ENCODE data around the gene FOXN3. TPM values are rescaled to one million over a fixed set of nuclear protein-coding genes. Genes with fewer than 3 reads are reported as not detected.

The FOXN3 gene
- total and polyA plus RNA-seq, 10 of the 15 experiments (the other 5 are each of a cell fraction or from before 2014, with no cell fraction given): 4.5 to 68.9 (median 29.7) TPM

DNA sequence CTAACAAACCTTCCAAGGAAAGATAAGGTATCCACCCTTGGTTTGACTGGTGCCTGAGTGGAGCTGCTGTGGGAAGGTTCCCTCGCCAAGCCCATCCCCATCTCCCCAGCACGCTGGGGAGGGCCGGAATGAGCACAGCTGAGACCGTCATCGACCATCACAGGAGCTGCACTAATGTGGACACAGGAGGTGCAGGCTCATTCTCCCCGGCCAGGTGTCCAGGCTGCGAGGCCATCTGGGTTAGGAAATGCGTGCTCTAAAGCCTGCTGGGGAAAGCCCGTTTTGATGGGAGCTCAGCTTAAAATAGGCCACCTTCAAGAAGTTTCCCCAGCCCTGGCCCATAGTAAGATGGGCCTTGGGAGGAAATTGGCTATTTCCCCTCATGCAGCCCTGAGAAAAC is 35.2 kb upstream of the FOXN3 start:
- no peak overlapping the region for H3K4me3 ChIP-seq
- H3K9me3 ChIP-seq (replicated peaks; ENCODE audit: control insufficient read depth, insufficient read depth, low read length): no peaks in the 10 kb centered on the region
- H3K36me3 ChIP-seq (ENCODE audit: control insufficient read depth in 2 of 2, insufficient read depth in 2 of 2, low read length in 1 of 2): no peaks in the 10 kb centered on the region
- no TSS peak for BruUV-seq (replicated peaks)
- intact Hi-C loops (cut with micrococcal nuclease; ENCODE audit: unreplicated experiment): no loop called here
- no peaks in the 10 kb centered on the region for H3K79me2 ChIP-seq (ENCODE audit: control insufficient read depth, insufficient read depth, low read length)
- no peak overlapping the region for H2AFZ ChIP-seq (ENCODE audit: control insufficient read depth, low read depth, low read length)
- H4K20me1 ChIP-seq (ENCODE audit: control insufficient read depth, insufficient read depth): no peaks in the 10 kb centered on the region
- ATAC-seq (no peak), FAIRE-seq (no peak), DNase-seq (ENCODE audit: low read depth, low spot score) (no peak)
- ChIA-PET CTCF (no interaction called here), POLR2A (no interaction called here), RAD21 (ENCODE audit: unreplicated experiment) (no interaction called here), SMC1A (ENCODE audit: uncharacterized antibody, unreplicated experiment) (no interaction called here)
- no peak overlapping the region for H3K9ac ChIP-seq (ENCODE audit: control insufficient read depth, insufficient read depth, low read length)
- H3K4me2 ChIP-seq (ENCODE audit: control insufficient read depth, insufficient read depth): no peak overlapping the region
- no peak for TF ChIP-seq POLR2AphosphoS5 (IDR thresholded peaks at IDR 0.05; ENCODE audit: low read length)
- TF ChIP-seq, protein P1, sequence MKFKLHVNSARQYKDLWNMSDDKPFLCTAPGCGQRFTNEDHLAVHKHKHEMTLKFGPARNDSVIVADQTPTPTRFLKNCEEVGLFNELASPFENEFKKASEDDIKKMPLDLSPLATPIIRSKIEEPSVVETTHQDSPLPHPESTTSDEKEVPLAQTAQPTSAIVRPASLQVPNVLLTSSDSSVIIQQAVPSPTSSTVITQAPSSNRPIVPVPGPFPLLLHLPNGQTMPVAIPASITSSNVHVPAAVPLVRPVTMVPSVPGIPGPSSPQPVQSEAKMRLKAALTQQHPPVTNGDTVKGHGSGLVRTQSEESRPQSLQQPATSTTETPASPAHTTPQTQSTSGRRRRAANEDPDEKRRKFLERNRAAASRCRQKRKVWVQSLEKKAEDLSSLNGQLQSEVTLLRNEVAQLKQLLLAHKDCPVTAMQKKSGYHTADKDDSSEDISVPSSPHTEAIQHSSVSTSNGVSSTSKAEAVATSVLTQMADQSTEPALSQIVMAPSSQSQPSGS (IDR thresholded peaks at IDR 0.05; ENCODE audit: low read length): no peak
- TF ChIP-seq GABPA (IDR thresholded peaks at IDR 0.05; ENCODE audit: low read depth): no peak
- TF ChIP-seq STAT3 (IDR thresholded peaks at IDR 0.05; ENCODE audit: low read depth, low read length): no peak
- no peak for TF ChIP-seq MTA3 (IDR thresholded peaks at IDR 0.05; ENCODE audit: borderline replicate concordance, low read length)
- TF ChIP-seq CHD1 (IDR thresholded peaks at IDR 0.05; ENCODE audit: low read depth, low read length): no peak
- no peak for TF ChIP-seq EZH2 (IDR thresholded peaks at IDR 0.05; ENCODE audit: borderline replicate concordance, control insufficient read depth, low read depth, low read length)
- no peak for TF ChIP-seq ZNF207 (IDR thresholded peaks at IDR 0.05; ENCODE audit: borderline replicate concordance)
- TF ChIP-seq, protein P2, sequence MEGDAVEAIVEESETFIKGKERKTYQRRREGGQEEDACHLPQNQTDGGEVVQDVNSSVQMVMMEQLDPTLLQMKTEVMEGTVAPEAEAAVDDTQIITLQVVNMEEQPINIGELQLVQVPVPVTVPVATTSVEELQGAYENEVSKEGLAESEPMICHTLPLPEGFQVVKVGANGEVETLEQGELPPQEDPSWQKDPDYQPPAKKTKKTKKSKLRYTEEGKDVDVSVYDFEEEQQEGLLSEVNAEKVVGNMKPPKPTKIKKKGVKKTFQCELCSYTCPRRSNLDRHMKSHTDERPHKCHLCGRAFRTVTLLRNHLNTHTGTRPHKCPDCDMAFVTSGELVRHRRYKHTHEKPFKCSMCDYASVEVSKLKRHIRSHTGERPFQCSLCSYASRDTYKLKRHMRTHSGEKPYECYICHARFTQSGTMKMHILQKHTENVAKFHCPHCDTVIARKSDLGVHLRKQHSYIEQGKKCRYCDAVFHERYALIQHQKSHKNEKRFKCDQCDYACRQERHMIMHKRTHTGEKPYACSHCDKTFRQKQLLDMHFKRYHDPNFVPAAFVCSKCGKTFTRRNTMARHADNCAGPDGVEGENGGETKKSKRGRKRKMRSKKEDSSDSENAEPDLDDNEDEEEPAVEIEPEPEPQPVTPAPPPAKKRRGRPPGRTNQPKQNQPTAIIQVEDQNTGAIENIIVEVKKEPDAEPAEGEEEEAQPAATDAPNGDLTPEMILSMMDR (IDR thresholded peaks at IDR 0.05 in 2 of 3, conservative IDR thresholded peaks at IDR 0.05 in 1 of 3; ENCODE audit: control insufficient read depth in 2 of 3, extremely low read depth in 1 of 3, insufficient read depth in 1 of 3, low read depth in 3 of 3, low read length in 3 of 3): no peak
- TF ChIP-seq IKZF2 (IDR thresholded peaks at IDR 0.05): no peak
- no peak for TF ChIP-seq RFX5 (IDR thresholded peaks at IDR 0.05; ENCODE audit: low read depth, low read length)
- no peak for TF ChIP-seq GATAD2B (conservative IDR thresholded peaks at IDR 0.05; ENCODE audit: low read depth)
- TF ChIP-seq POU2F2 (IDR thresholded peaks at IDR 0.05; ENCODE audit: borderline replicate concordance, low read depth, low read length): no peak
- TF ChIP-seq PAX8 (IDR thresholded peaks at IDR 0.05): no peak
- WGBS (ENCODE audit: insufficient coverage, insufficient replicate concordance, low lambda C conversion rate, missing lambda C conversion rate): 94% methylated on average over 9 of the region's 9 CpGs
- no peak overlapping the region for H3K27ac ChIP-seq (ENCODE audit: control insufficient read depth, insufficient read depth)
- H3K4me1 ChIP-seq (ENCODE audit: control insufficient read depth, insufficient read depth, low read length): no peaks in the 10 kb centered on the region
- H3K27me3 ChIP-seq (replicated peaks in 1 of 2; ENCODE audit: control insufficient read depth in 2 of 2, insufficient read depth in 2 of 2, low read length in 1 of 2): no peaks in the 10 kb centered on the region
- in situ Hi-C loops (cut with MboI): no loop called here
